GM12864 (cell line): ENCODE results near the gene EIF3D.

ENCODE experiments used
- DNase-seq: peaks from one replicate; pipeline ENCODE4 v3.0.0-alpha.2; 2011; ENCODE audit warnings: low read depth
- H3K4me3 ChIP-seq: 2 replicates; pipeline ENCODE4 v1.5.1; 2011; ENCODE audit warnings: mild to moderate bottlenecking, low read depth, low read length, control low read depth
- CTCF ChIP-seq: IDR thresholded peaks from 2 replicates; pipeline ENCODE4 v1.5.1; 2011; ENCODE audit warnings: low read depth, mild to moderate bottlenecking, moderate library complexity, low read length, control low read depth, inconsistent platforms; ENCODE audit errors: missing control alignments

The EIF3D gene

GRCh38 chr22:36569999-36570398, 41.0 kb upstream of the EIF3D start:
- DNase-seq, result no peak
- H3K4me3 ChIP-seq, result no peak overlapping the region
- no peak for TF ChIP-seq CTCF

GRCh38 chr22:36568846-36569245, 39.9 kb upstream of the EIF3D start:
- H3K4me3 ChIP-seq, result no peak overlapping the region
- no peak for DNase-seq
- TF ChIP-seq CTCF, result no peak

- H3K4me3 ChIP-seq, result no peak overlapping the region
- no peak for DNase-seq
- TF ChIP-seq CTCF, result no peak
Measured at GRCh38 chr22:36566720-36567119, 37.8 kb upstream of the EIF3D start.

GRCh38 chr22:36565686-36566085, 36.7 kb upstream of the EIF3D start:
- DNase-seq, result no peak
- no peak overlapping the region for H3K4me3 ChIP-seq
- TF ChIP-seq CTCF, result no peak

- H3K4me3 ChIP-seq, result no peak overlapping the region
- DNase-seq, result no peak
- no peak for TF ChIP-seq CTCF
Measured at GRCh38 chr22:36565159-36565507, 36.2 kb upstream of the EIF3D start.

GRCh38 chr22:36564422-36565158, 35.6 kb upstream of the EIF3D start:
- no peak for DNase-seq
- TF ChIP-seq CTCF, result no peak
- H3K4me3 ChIP-seq, result no peak overlapping the region

GRCh38 chr22:36563898-36564297, 34.9 kb upstream of the EIF3D start:
- no peak for TF ChIP-seq CTCF
- H3K4me3 ChIP-seq, result no peak overlapping the region
- no peak for DNase-seq
